Gastrocnemius medialis (tissue), 4 donors: ENCODE measurements around the gene TSPAN9.

Experiments
- POLR2A ChIP-seq, 2 donors: fragments of 450-650 bp; IDR thresholded peaks; one replicate each; pipeline ENCODE4 v1.6.1; 2017; ENCODE audit warnings: antibody characterized with exemption in 2 of 2, mild to moderate bottlenecking in 2 of 2, moderate library complexity in 2 of 2
- TF ChIP-seq, protein P1 (sequence below), 5 experiments: fragments of 450-650 bp in 3 of 5; fragments of 200-600 bp in 2 of 5; sonication (generic) in 2 of 5; IDR thresholded peaks in 4 of 5; conservative IDR thresholded peaks in 1 of 5; 1 replicate in 4 of 5; 2 replicates in 1 of 5; pipeline ENCODE4 v1.5.1; 2016 to 2019; ENCODE audit warnings: antibody characterized with exemption in 5 of 5, mild to moderate bottlenecking in 3 of 5, moderate library complexity in 3 of 5

- TF ChIP-seq, protein P1, sequence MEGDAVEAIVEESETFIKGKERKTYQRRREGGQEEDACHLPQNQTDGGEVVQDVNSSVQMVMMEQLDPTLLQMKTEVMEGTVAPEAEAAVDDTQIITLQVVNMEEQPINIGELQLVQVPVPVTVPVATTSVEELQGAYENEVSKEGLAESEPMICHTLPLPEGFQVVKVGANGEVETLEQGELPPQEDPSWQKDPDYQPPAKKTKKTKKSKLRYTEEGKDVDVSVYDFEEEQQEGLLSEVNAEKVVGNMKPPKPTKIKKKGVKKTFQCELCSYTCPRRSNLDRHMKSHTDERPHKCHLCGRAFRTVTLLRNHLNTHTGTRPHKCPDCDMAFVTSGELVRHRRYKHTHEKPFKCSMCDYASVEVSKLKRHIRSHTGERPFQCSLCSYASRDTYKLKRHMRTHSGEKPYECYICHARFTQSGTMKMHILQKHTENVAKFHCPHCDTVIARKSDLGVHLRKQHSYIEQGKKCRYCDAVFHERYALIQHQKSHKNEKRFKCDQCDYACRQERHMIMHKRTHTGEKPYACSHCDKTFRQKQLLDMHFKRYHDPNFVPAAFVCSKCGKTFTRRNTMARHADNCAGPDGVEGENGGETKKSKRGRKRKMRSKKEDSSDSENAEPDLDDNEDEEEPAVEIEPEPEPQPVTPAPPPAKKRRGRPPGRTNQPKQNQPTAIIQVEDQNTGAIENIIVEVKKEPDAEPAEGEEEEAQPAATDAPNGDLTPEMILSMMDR (IDR thresholded peaks at IDR 0.05 in 4 of 5, conservative IDR thresholded peaks at IDR 0.05 in 1 of 5) = no peak
- TF ChIP-seq POLR2A (IDR thresholded peaks at IDR 0.05) = no peak
Observed at GRCh38 chr12:3313066-3313465, 235.9 kb downstream of the TSPAN9 start.
